ENCODE results near the gene UTS2B. TPM values are rescaled to one million over a fixed set of nuclear protein-coding genes. Genes with fewer than 3 reads are reported as not detected.

The UTS2B gene
- total RNA-seq, 4 donors from 2014 or later = 0.38 TPM; not detected in 3

DNA sequence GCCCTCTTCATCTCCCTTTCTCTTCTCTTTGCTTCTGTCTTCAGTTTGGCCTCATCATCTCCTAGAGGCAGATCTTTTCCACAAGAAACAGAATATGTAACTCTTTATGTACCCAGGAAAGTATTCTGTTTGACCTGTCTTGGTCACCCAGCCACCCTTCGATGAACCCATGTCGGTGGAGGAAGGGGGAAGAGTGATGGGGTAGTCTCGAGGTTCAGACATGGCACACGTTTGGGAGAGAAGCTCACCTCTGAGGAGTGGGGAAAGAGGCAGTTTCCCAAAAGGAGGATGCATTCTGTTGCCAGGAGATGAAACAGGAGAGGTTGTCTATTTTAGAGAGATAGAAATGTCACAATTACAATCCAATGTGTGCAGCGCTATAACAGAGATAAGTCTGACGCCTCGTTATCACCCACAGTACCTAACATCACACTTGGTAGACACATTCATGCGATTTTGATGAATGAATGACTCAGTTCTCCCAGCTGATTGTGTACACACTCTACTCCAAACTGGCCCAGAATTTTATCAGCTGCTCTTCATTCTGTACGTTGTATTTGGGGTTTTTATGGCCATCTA lies 1.9 kb downstream of the UTS2B start:
- intact Hi-C loops (cut with DNase I) = no loop called here
- Histone ChIP-seq H3K9me3 (no peaks in the 10 kb centered on the region), H3K4me1 (peaks cover 7 to 44% (median 21%) of the 10 kb centered on the region in 3 donors), H3K36me3 (no peaks in the 10 kb centered on the region), H3K4me3 (peak overlapping the region; percentile 71 to 98 (median 88)), H3K27ac (peak overlapping the region; percentile 83 to 97 (median 93)), H3K27me3 (no peaks in the 10 kb centered on the region)
- 43 to 57% methylated on average over 6 to 7 of the region's 9 CpGs for WGBS, 2 donors
- TF ChIP-seq, protein P1, sequence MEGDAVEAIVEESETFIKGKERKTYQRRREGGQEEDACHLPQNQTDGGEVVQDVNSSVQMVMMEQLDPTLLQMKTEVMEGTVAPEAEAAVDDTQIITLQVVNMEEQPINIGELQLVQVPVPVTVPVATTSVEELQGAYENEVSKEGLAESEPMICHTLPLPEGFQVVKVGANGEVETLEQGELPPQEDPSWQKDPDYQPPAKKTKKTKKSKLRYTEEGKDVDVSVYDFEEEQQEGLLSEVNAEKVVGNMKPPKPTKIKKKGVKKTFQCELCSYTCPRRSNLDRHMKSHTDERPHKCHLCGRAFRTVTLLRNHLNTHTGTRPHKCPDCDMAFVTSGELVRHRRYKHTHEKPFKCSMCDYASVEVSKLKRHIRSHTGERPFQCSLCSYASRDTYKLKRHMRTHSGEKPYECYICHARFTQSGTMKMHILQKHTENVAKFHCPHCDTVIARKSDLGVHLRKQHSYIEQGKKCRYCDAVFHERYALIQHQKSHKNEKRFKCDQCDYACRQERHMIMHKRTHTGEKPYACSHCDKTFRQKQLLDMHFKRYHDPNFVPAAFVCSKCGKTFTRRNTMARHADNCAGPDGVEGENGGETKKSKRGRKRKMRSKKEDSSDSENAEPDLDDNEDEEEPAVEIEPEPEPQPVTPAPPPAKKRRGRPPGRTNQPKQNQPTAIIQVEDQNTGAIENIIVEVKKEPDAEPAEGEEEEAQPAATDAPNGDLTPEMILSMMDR (IDR thresholded peaks at IDR 0.05) = no peak
- TF ChIP-seq POLR2A (IDR thresholded peaks at IDR 0.05) = no peak
- no peak for DNase-seq

DNA sequence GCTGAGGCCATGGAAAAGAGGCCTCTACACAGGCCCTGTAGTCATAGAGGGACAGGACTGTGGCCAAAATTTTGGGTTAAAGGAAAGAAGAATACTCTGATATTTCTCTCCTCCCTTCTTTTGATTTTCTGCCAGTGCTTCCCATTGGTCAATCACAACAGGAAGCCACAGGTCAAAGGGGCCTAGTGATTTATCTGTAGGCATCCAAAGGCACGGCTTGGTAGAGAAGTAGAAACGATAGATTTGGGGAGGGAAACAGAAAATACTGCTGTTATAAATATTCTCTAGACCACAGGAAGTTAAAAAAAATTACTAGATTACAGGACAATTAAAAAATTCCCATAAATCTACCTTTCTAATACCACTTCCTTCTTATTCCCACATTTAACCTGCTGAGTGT lies 2.8 kb downstream of the UTS2B start:
- Histone ChIP-seq H3K4me3 (no peak overlapping the region), H3K27me3 (no peaks in the 10 kb centered on the region), H3K27ac (no peak overlapping the region), H3K36me3 (no peaks in the 10 kb centered on the region), H3K9me3 (no peaks in the 10 kb centered on the region), H3K4me1 (peaks cover 7 to 35% (median 14%) of the 10 kb centered on the region in 3 donors)
- TF ChIP-seq, protein P1 (IDR thresholded peaks at IDR 0.05) = no peak
- DNase-seq = no peak
- intact Hi-C loops (cut with DNase I) = no loop called here
- WGBS, 2 donors = 55 to 73% methylated on average over 2 of the region's 2 CpGs

DNA sequence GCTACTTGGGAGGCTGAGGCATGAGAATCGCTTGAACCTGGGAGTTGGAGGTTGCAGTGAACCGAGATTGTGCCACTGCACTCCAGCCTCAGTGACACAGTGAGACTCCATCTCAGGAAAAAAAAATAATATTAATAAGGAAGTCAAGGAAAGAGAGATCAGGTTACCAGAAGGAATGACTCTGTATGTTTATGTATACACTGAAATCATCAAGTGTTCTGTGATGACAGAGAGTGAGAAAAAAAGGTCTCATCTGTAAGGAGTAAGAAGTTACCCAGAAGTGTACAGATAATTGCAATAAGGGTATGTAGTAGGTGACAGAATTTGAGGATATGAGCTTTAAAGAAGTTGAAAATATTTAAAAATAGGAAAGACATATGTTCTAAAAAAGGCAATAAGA lies 5.4 kb downstream of the UTS2B start:
- intact Hi-C loops (cut with DNase I) = no loop called here
- H3K4me1 ChIP-seq = peaks cover 0 to 9% (median 0%) of the 10 kb centered on the region in 3 donors
- WGBS, 2 donors = 79 to 92% methylated on average over 2 of the region's 2 CpGs
- no peak for DNase-seq
- no peaks in the 10 kb centered on the region for H3K9me3 ChIP-seq
- no peak overlapping the region for H3K27ac ChIP-seq
- no peak overlapping the region for H3K4me3 ChIP-seq
- no peak for TF ChIP-seq POLR2A (IDR thresholded peaks at IDR 0.05)
- TF ChIP-seq, protein P1 (IDR thresholded peaks at IDR 0.05) = no peak
- no peaks in the 10 kb centered on the region for H3K36me3 ChIP-seq
- H3K27me3 ChIP-seq = no peaks in the 10 kb centered on the region

DNA sequence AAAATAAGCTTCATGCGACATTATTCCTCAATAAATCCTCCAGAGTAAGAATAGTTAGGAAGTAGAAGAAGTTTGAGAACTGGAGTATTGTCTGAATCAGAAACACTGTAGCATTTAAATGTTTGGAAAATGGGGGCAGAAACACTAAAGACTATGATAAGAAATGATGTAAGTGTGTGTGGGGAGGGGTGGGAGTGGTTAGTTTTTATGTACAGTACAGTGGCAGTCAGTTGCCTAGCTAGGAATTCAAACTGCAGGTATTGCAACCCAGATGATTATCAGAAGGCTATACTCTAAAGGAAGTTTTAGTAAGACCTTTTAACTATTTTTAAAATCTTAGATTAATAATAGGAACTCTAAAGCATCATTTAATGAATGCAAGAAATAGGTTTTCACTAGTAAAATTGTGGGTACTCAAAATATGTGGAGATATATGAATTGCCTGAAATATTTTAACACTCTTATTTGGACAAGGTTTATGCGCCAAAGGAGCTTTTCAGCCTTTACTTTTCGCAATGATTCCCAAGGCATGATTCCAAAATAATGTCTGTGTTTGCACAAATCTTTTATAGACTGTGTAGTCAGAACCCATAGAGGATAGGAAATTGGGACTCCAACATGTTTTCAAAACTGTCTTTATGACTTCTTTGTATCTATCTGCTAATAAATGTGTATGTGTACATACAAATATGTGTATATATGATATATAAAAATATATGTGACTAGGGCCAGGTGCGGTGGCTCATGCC lies 9.1 kb downstream of the UTS2B start:
- TF ChIP-seq, protein P1 (IDR thresholded peaks at IDR 0.05) = no peak
- no peak for TF ChIP-seq POLR2A (IDR thresholded peaks at IDR 0.05)
- H3K27me3 ChIP-seq = no peaks in the 10 kb centered on the region

DNA sequence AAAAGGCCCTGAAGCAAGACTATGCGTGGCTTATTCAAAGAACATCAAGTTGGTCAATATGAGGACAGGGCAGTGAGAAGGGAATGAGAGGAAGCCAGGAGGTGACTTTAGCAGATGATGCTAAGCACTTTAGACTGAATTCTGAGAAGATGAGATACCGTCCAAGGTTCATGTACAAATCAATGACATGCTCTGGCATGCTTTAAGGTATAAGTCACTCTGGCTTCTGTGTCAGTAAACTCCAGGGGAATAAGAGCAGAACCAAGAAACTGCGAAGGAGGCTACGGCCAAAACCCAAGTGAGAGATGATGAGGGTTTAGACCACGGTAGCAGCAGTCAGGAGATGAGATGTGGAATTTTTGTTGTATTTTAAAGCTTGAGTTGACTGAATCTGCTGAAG lies 10.0 kb downstream of the UTS2B start:
- no peaks in the 10 kb centered on the region for H3K27me3 ChIP-seq
- intact Hi-C loops (cut with DNase I) = no loop called here
- H3K36me3 ChIP-seq = no peaks in the 10 kb centered on the region
- TF ChIP-seq, protein P1 (IDR thresholded peaks at IDR 0.05) = no peak
- TF ChIP-seq POLR2A (IDR thresholded peaks at IDR 0.05) = no peak
- H3K4me3 ChIP-seq = no peak overlapping the region
- no peak for DNase-seq
- no peaks in the 10 kb centered on the region for H3K4me1 ChIP-seq
- H3K9me3 ChIP-seq = no peaks in the 10 kb centered on the region
- 36 to 61% methylated on average over 5 of the region's 5 CpGs for WGBS, 2 donors
- no peak overlapping the region for H3K27ac ChIP-seq

More for the DNA sequence above, 9.1 kb downstream of the UTS2B start:
- Histone ChIP-seq H3K36me3 (no peaks in the 10 kb centered on the region), H3K9me3 (no peaks in the 10 kb centered on the region), H3K4me3 (no peak overlapping the region), H3K27ac (no peak overlapping the region), H3K4me1 (no peaks in the 10 kb centered on the region)
- WGBS, 2 donors = 83 to 93% methylated on average over 4 of the region's 4 CpGs
- intact Hi-C loops (cut with DNase I) = no loop called here
- no peak for DNase-seq
